ENCODE results near the gene AMZ1.

AMZ1 gene

DNA sequence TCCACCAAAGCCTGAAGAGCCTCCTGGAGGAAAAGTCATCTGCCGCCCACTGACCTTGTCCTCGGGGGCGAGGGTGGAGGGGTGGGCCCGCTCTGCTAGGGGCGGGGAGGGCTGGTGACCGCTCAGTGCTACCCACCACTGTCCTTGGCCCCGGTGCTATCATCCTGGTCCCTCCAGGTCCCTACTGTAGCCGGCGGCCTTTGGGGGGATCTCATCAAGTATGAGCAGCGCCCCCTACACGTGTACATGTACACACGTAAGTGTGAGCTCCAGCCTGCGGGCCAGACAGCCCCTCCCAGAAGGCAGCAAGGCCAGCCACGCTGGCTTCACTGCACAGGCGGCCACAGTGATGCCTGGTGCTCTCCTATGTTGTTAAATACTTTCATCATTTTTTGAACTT is 36.7 kb upstream of the AMZ1 start:
- no peaks in the 10 kb centered on the region for H3K27me3 ChIP-seq (ENCODE audit: control insufficient read depth, insufficient read depth, low read length, poor library complexity, severe bottlenecking)
- 91 to 92% methylated on average over 15 of the region's 15 CpGs for WGBS, 2 experiments
- H3K4me3 ChIP-seq (ENCODE audit: insufficient read depth, low read depth, low read length): no peak overlapping the region
- no peaks in the 10 kb centered on the region for H3K9me3 ChIP-seq (ENCODE audit: control insufficient read depth, low read length)
- no peaks in the 10 kb centered on the region for H3K4me1 ChIP-seq (ENCODE audit: control insufficient read depth, insufficient read depth, low read length)
- peaks cover 6% of the 10 kb centered on the region for H3K36me3 ChIP-seq (ENCODE audit: control insufficient read depth, insufficient read depth, low read length)
- no peak overlapping the region for H3K27ac ChIP-seq (ENCODE audit: insufficient read depth, low read depth, low read length, poor library complexity, severe bottlenecking)

DNA sequence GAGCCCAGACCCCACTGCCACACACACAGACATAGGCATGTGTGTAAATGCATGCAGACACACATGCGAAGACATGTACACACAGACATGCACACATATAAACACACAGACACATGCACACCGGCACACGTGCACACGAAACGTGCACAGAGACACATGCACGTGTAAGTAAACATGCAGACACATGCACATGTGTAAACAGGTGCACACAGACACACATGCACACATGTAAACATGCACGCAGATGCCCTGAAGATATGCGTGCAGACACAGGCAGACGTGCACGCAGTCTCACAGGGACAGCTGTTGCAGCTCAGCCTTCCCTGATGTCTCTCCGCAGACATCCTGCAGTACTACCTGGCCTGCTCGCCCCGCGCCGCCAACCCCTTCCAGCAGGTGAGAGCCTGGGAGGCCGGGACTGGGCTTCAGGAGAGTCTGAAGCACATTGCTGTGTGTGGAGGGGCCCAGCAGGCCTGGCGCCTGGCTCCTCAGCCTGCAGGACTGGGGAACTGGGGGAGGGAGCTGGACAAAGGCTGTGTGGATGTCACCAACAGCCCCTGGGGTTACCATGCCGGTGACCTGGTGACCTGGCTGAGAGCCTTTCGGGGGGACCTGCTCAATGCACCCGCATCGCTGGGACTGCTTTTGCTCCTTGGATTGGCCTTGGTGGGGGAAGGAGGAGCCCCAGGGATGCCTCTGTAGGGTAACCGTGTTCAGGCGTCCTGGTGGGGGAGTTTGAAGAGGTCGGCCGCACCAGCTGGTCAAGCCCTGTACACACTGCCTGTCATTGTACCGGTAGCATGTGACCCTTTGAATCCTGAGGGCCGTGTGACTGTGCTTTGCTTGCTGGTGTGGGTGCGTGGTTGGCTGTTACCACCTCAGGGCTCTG is 35.9 kb upstream of the AMZ1 start:
- H3K4me1 ChIP-seq (ENCODE audit: control insufficient read depth, insufficient read depth, low read length): no peaks in the 10 kb centered on the region
- H3K27ac ChIP-seq (ENCODE audit: insufficient read depth, low read depth, low read length, poor library complexity, severe bottlenecking): no peak overlapping the region
- peaks cover 11% of the 10 kb centered on the region for H3K36me3 ChIP-seq (ENCODE audit: control insufficient read depth, insufficient read depth, low read length)
- no peak overlapping the region for H3K4me3 ChIP-seq (ENCODE audit: insufficient read depth, low read depth, low read length)
- no peaks in the 10 kb centered on the region for H3K27me3 ChIP-seq (ENCODE audit: control insufficient read depth, insufficient read depth, low read length, poor library complexity, severe bottlenecking)
- WGBS, 2 experiments: 90 to 92% methylated on average over 28 of the region's 28 CpGs
- no peaks in the 10 kb centered on the region for H3K9me3 ChIP-seq (ENCODE audit: control insufficient read depth, low read length)

DNA sequence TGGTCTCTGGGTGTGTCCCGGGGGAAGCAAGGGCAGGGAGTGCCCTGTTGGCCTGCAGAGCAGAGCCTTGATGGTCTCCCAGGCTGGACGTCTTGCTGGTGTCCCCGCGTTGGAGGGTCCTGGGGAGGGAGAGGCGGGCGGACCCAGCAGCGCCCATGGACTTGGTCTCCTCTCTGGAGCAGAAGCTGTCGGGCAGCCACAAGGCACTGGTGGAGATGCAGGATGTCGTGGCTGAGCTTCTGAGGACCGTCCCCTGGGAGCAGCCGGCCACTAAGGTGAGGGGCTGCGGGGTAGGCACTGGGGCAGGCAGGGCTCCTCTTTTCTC is 35.3 kb upstream of the AMZ1 start:
- Histone ChIP-seq H3K27ac (ENCODE audit: insufficient read depth, low read depth, low read length, poor library complexity, severe bottlenecking) (no peak overlapping the region), H3K4me1 (ENCODE audit: control insufficient read depth, insufficient read depth, low read length) (no peaks in the 10 kb centered on the region), H3K9me3 (ENCODE audit: control insufficient read depth, low read length) (no peaks in the 10 kb centered on the region), H3K4me3 (ENCODE audit: insufficient read depth, low read depth, low read length) (no peak overlapping the region), H3K27me3 (ENCODE audit: control insufficient read depth, insufficient read depth, low read length, poor library complexity, severe bottlenecking) (no peaks in the 10 kb centered on the region), H3K36me3 (ENCODE audit: control insufficient read depth, insufficient read depth, low read length) (peaks cover 9% of the 10 kb centered on the region)
- 92 to 94% methylated on average over 12 of the region's 12 CpGs for WGBS, 2 experiments

DNA sequence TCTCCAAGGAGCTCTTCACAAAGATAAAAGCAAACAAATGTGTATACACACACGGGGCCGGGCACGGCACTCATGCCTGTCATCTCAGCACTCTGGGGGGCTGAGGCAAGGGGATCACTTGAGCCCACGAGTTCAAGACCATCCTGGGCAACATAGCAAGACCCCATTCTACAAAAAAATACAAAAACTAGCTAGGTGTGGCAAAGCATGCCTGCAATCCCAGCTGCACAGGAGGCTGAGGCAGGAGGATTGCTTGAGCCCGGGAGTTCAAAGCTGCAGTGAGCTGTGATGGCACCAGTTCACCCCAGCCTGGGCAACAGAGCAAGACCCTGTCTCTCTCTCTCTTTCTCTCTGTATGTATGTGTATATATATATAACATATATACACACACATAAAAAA is 33.9 kb upstream of the AMZ1 start:
- no peak overlapping the region for H3K27ac ChIP-seq (ENCODE audit: insufficient read depth, low read depth, low read length, poor library complexity, severe bottlenecking)
- H3K36me3 ChIP-seq (ENCODE audit: control insufficient read depth, insufficient read depth, low read length): peaks cover 13% of the 10 kb centered on the region
- 93 to 96% methylated on average over 5 of the region's 5 CpGs for WGBS, 2 experiments
- no peaks in the 10 kb centered on the region for H3K4me1 ChIP-seq (ENCODE audit: control insufficient read depth, insufficient read depth, low read length)
- H3K27me3 ChIP-seq (ENCODE audit: control insufficient read depth, insufficient read depth, low read length, poor library complexity, severe bottlenecking): no peaks in the 10 kb centered on the region
- H3K4me3 ChIP-seq (ENCODE audit: insufficient read depth, low read depth, low read length): no peak overlapping the region
- no peaks in the 10 kb centered on the region for H3K9me3 ChIP-seq (ENCODE audit: control insufficient read depth, low read length)

DNA sequence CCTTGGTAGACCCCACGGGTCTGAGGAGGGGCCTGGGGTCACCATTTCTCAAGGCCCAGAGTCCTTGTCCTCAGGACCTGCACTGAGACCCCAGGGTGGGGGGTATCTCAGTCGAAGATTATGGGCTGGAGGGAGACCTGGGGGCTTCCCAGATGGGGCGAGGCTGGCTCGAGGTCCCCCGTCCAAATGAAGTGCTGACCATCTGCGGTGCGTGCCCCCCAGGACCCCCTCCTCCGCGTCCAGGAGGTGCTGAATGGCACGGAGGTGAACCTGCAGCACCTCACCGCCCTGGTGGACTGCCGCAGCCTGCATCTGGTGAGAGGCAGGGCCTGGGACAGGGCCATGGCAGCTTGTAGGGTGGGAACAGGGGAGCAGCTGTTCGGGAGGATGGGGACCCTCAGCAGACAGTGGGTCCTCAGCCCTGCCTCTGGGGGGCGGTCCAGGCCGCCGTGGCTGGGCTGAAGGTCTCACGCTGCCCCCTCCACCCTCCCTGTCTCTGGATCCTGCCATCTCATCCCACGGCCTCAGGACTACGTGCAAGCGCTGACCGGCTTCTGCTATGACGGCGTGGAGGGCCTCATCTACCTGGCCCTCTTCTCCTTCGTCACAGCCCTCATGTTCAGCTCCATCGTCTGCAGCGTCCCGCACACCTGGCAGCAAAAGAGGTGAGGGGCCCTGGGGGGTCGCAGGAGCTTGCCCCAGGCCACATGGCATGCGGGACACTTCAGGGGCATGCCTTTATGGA is 32.0 kb upstream of the AMZ1 start:
- Histone ChIP-seq H3K27ac (ENCODE audit: insufficient read depth, low read depth, low read length, poor library complexity, severe bottlenecking) (no peak overlapping the region), H3K36me3 (ENCODE audit: control insufficient read depth, insufficient read depth, low read length) (peaks cover 13% of the 10 kb centered on the region), H3K9me3 (ENCODE audit: control insufficient read depth, low read length) (no peaks in the 10 kb centered on the region), H3K4me1 (ENCODE audit: control insufficient read depth, insufficient read depth, low read length) (no peaks in the 10 kb centered on the region), H3K27me3 (ENCODE audit: control insufficient read depth, insufficient read depth, low read length, poor library complexity, severe bottlenecking) (no peaks in the 10 kb centered on the region), H3K4me3 (ENCODE audit: insufficient read depth, low read depth, low read length) (no peak overlapping the region)
- WGBS, 2 experiments: 96 to 97% methylated on average over 29 of the region's 29 CpGs

DNA sequence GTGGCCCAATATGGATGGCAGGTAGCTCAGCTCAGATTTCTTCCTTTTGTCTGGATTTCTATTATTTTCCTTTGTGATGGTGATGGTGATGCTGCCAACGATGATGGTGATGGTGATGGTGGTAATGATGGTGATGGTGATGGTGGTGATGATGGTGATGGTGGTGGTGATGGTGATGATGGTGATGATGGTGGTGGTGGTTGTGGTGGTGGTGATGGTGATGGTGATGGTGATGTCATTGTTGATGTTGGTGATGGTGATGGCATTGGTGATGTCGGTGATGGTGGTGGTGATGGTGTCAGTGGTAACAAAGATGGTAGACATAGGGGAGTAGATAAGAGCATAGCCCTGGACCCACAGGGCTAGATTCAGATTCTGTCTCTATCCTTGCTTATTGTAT is 30.8 kb upstream of the AMZ1 start:
- Histone ChIP-seq H3K4me3 (ENCODE audit: insufficient read depth, low read depth, low read length) (no peak overlapping the region), H3K27me3 (ENCODE audit: control insufficient read depth, insufficient read depth, low read length, poor library complexity, severe bottlenecking) (no peaks in the 10 kb centered on the region), H3K4me1 (ENCODE audit: control insufficient read depth, insufficient read depth, low read length) (no peaks in the 10 kb centered on the region), H3K36me3 (ENCODE audit: control insufficient read depth, insufficient read depth, low read length) (peaks cover 13% of the 10 kb centered on the region), H3K9me3 (ENCODE audit: control insufficient read depth, low read length) (no peaks in the 10 kb centered on the region), H3K27ac (ENCODE audit: insufficient read depth, low read depth, low read length, poor library complexity, severe bottlenecking) (no peak overlapping the region)
- WGBS, 2 experiments: 93 to 97% methylated on average over 2 of the region's 2 CpGs

- Histone ChIP-seq H3K4me3 (ENCODE audit: insufficient read depth, low read depth, low read length) (no peak overlapping the region), H3K36me3 (ENCODE audit: control insufficient read depth, insufficient read depth, low read length) (peaks cover 13% of the 10 kb centered on the region), H3K9me3 (ENCODE audit: control insufficient read depth, low read length) (no peaks in the 10 kb centered on the region), H3K4me1 (ENCODE audit: control insufficient read depth, insufficient read depth, low read length) (no peaks in the 10 kb centered on the region), H3K27me3 (ENCODE audit: control insufficient read depth, insufficient read depth, low read length, poor library complexity, severe bottlenecking) (no peaks in the 10 kb centered on the region), H3K27ac (ENCODE audit: insufficient read depth, low read depth, low read length, poor library complexity, severe bottlenecking) (no peak overlapping the region)
- WGBS, 2 experiments: 95 to 96% methylated on average over 33 of the region's 33 CpGs
These were observed 29.9 kb upstream of the AMZ1 start for GRCh38 chr7:2657920-2658671.

GRCh38 chr7:2658941-2659340 is 29.1 kb upstream of the AMZ1 start:
- Histone ChIP-seq H3K4me1 (ENCODE audit: control insufficient read depth, insufficient read depth, low read length) (no peaks in the 10 kb centered on the region), H3K27ac (ENCODE audit: insufficient read depth, low read depth, low read length, poor library complexity, severe bottlenecking) (peak overlapping the region; percentile 36), H3K27me3 (ENCODE audit: control insufficient read depth, insufficient read depth, low read length, poor library complexity, severe bottlenecking) (no peaks in the 10 kb centered on the region), H3K36me3 (ENCODE audit: control insufficient read depth, insufficient read depth, low read length) (peaks cover 13% of the 10 kb centered on the region), H3K9me3 (ENCODE audit: control insufficient read depth, low read length) (no peaks in the 10 kb centered on the region), H3K4me3 (ENCODE audit: insufficient read depth, low read depth, low read length) (no peak overlapping the region)
- 92 to 95% methylated on average over 15 of the region's 15 CpGs for WGBS, 2 experiments

DNA sequence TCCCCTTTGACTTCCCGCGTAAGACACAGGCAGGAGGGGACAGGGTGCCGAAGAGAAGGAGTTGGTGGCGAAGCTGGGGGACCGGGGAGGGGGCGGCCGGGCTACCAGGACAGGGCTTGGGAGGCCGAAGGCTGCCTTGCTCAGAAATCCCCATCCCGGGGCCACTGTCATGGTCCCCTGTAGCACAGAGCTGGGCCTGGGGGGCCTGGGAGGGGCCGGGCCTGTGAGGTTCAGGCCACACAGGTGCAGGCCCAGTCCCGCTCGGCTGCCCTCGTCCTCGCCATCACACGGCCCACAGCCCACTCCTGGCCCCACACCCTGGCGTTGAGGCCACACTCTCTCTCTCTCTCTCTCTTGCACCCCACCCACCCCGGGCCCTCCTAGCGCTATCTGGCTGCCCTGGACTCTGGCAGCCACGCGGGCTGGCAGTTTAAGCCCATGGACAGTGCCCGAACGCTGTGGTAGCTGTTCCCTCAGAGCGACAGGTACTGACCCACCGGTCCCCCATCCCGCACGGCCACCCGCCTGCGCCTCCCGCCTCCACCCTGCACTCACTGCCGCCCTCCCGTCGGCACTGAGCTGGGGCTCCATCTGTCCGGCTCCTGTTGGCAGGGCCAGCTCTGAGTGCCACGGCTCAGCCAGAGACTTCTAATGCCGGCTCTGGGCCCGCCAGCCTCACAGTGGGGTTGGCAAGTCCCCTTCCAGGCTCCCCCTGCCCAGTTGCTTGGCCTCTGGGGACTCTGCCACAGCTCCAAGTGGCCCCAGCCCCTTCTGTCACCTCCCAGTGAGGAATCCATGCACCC is 28.2 kb upstream of the AMZ1 start:
- Histone ChIP-seq H3K4me3 (ENCODE audit: insufficient read depth, low read depth, low read length) (no peak overlapping the region), H3K4me1 (ENCODE audit: control insufficient read depth, insufficient read depth, low read length) (no peaks in the 10 kb centered on the region), H3K27me3 (ENCODE audit: control insufficient read depth, insufficient read depth, low read length, poor library complexity, severe bottlenecking) (no peaks in the 10 kb centered on the region), H3K36me3 (ENCODE audit: control insufficient read depth, insufficient read depth, low read length) (peaks cover 13% of the 10 kb centered on the region), H3K27ac (ENCODE audit: insufficient read depth, low read depth, low read length, poor library complexity, severe bottlenecking) (no peak overlapping the region), H3K9me3 (ENCODE audit: control insufficient read depth, low read length) (no peaks in the 10 kb centered on the region)
- WGBS, 2 experiments: 92 to 93% methylated on average over 36 of the region's 36 CpGs

All from ectodermal cell (in vitro differentiated cells).